Neural cell (in vitro differentiated cells): ENCODE data around the gene SLK.

Experiments
- CTCF ChIP-seq: fragments of 450-650 bp; IDR thresholded peaks from 2 replicates; pipeline ENCODE4 v1.5.1; 2014; ENCODE audit warnings: antibody characterized with exemption, mild to moderate bottlenecking, moderate library complexity; ENCODE audit not compliant: poor library complexity, severe bottlenecking
- EP300 ChIP-seq: fragments of 450-650 bp; conservative IDR thresholded peaks from 2 replicates; pipeline ENCODE4 v1.6.1; 2014; ENCODE audit warnings: antibody characterized with exemption, mild to moderate bottlenecking, moderate library complexity; ENCODE audit not compliant: poor library complexity, severe bottlenecking
- EZH2 ChIP-seq: fragments of 200-600, 300-800 bp; shearing (Covaris generic), sonication (generic); IDR thresholded peaks from 2 replicates; pipeline ENCODE4 v1.6.1; 2014; ENCODE audit warnings: antibody characterized with exemption, low read length, borderline replicate concordance, mild to moderate bottlenecking; ENCODE audit not compliant: insufficient read depth, poor library complexity, severe bottlenecking
- REST ChIP-seq: IDR thresholded peaks from 2 replicates; pipeline ENCODE4 v1.6.1; 2012; ENCODE audit warnings: borderline replicate concordance
- TAF1 ChIP-seq: IDR thresholded peaks from 2 replicates; pipeline ENCODE4 v1.6.1; 2012; ENCODE audit warnings: low read depth

GRCh38 chr10:103966671-103967447, at the start of gene SLK:
- peak; percentile 38 for TF ChIP-seq CTCF
- no peak for TF ChIP-seq TAF1
- peak; percentile 52 for TF ChIP-seq EP300
- TF ChIP-seq EZH2: no peak
- TF ChIP-seq REST: no peak
